NCI-H128 (cell line): Measurements from ENCODE around the gene BCO1.

Source experiments
- DNase-seq: peaks from one replicate; lab custom pipeline; 2025; ENCODE audit not compliant: unreplicated experiment; lab: John Stamatoyannopoulos, UW

Gene BCO1

DNA sequence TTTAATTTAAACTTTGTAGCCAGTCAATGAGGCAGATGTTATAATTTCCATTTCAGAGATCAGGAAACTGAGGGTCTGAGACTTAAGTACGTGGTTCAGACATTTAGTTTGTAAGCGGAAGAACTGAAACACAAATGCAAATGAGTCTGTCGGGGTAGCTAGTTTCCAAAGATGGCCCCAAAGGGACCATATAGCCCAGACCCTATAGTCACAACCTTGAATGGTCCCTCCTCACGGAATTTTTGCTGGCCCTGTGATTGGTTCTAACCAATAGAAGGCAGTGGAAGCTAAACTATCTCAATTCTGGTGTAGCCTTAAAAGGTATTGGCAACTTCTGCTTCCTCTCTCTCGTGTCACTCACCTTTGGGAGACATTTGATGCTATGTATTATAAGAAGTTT lies 7.5 kb upstream of the BCO1 start:
- no peak for DNase-seq

GRCh38 chr16:81232740-81233367 lies 5.6 kb upstream of the BCO1 start:
- no peak for DNase-seq

DNA sequence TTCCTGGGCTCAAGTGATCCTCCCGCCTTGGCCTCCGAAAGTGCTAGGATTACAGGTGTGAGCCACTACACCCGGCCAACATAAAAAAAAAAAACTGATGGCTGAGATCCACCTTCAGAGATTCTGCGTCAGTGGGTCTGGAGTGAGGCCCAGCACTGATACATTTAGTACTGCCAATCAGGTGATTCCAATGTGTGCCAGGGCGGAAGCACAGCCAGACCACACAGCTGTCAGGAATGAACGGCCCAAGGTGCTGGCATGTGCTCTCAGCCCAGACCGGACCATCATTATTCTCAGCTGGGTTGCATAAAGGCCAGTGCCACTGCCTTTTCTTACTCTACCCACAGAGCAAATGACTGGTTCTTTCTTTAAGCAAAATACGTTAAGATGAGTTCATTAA lies 1.2 kb upstream of the BCO1 start:
- DNase-seq: no peak

- DNase-seq: no peak
Observed at GRCh38 chr16:81237942-81238295, 570 bp upstream of the BCO1 start.

DNA sequence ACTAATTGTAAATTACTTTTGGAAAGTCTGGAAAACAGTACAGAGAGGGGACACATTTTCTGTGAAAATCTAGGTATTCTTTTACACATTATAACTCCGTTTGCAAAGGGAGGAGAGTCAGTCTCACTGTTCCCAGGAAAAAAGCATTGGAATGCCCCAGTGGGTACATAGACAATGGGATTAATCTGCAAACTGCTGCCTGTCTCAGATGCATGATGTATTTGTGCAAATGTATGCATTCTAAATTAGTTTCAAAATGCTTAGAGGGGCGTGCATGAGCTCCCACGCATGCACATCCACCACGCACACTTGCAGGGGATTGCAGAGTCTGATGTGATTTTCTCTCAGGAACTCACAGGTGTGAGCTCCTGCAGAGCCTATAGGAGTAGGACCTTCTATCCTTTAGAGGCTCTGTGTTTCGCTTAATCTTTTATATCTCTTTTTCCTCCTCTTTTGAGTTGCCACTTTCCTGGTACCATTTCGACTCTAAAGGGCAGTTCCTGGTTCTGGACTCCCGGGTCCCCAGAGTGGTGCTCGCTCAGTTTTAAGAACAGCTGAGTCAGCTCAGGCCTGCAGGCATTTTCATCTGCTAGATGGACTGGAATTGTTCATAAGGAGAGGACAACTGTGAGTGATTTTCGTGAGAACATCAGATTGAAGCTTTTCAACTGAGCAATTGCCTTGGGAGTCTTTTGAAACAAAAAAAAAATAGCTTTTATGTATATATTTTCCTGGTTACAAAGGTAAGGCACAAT lies 1.1 kb downstream of the BCO1 start:
- no peak for DNase-seq

DNA sequence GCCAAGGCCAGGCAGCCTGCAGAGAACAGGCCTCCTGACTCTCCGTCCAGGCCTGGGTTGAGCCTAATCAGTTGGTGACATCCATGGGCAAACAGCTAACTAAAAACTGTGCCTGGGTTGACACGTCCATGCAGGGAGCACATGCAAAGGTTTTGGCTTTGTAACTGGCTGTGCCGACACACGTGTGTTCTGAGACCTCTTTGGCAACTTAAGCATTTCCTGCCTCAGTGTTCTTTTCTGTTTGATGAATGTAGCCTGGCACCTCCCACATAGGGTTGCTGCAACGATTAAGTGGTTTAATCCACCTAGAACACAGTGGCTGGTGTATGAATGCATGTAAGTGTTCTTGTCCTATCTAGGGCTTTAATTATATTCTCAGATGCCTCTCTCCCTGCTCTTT lies 3.2 kb downstream of the BCO1 start:
- no peak for DNase-seq

DNA sequence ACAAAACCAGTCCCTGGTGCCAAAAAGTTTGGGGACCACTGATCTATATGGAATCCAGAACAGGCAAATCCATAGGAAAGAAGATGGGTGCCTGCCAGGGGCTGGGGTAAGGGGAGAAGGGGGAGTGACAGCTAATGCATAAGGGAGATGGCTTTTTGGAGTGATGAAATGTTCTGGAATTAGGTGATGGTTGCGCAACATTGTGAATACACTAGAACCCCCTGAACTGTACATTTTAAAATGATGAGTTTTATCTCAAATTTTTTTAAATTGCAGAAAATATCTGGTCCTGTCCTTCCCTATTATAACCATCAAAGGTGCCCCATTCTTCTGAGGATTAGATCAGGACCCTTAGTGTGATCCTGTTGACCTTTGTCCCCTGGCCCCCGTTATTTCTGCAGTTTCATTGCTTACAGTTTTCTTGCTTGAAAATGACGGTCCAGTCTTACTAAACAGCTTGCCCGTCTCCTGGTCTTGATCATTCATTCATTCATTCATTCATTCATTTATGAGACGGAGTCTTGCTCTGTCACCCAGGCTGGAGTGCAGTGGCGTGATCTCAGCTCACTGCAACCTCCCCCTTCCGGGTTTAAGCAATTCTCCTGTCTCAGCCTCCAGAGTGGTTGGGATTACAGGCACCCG lies 4.6 kb downstream of the BCO1 start:
- DNase-seq: no peak

- no peak for DNase-seq
Observed at GRCh38 chr16:81243942-81244341, 5.5 kb downstream of the BCO1 start.

- no peak for DNase-seq
Observed at GRCh38 chr16:81251871-81252270, 13.4 kb downstream of the BCO1 start.

GRCh38 chr16:81253141-81253540 lies 14.7 kb downstream of the BCO1 start:
- DNase-seq: no peak

DNA sequence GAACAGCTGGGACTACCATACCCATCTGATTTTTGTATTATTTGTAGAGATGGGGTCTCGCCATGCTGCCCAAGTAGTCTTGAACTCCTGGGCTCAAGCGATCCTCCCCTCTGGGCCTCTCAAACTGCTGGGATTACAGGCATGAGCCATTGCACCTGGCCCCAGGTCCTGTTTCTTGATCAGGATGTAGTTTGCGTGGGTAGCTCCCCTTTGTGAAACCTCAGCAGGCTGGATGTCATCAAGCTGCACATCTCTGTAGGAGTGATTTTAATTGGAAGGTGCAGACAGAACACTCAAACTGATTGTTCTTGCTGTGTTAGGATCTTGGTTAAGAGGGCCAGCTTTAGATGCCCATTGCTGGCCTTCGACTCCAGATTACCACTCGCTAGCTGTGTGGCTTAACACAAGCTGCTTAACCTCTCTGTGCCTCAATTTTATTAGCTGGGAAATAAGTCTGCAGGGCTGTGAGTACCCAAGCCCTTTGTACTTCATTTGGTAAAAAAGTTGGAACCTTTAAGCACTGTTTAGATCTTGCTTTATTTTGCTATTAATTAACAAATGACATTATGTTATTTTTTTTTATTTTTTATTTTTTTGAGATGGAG lies 16.5 kb downstream of the BCO1 start:
- no peak for DNase-seq

DNA sequence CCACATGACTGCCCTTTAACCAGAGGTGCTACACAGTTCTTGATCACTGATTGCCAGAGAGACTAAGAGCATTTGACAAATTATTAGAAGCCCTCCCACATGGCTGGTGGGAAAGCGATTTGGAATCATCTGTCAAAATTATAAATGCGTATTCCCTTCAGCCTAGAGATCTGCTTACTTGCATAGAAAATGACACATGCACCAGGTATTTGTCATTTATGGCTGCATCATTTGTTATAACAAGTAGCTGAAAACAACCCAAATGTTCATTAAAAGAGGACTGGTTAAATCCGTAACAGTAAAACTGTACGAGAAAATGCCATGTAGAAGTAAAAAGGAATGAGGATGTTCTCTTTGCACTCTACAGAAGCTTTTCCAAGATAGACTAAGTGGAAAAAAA lies 21.4 kb downstream of the BCO1 start:
- DNase-seq: no peak

- no peak for DNase-seq
Observed at GRCh38 chr16:81261049-81261648, 22.7 kb downstream of the BCO1 start.

DNA sequence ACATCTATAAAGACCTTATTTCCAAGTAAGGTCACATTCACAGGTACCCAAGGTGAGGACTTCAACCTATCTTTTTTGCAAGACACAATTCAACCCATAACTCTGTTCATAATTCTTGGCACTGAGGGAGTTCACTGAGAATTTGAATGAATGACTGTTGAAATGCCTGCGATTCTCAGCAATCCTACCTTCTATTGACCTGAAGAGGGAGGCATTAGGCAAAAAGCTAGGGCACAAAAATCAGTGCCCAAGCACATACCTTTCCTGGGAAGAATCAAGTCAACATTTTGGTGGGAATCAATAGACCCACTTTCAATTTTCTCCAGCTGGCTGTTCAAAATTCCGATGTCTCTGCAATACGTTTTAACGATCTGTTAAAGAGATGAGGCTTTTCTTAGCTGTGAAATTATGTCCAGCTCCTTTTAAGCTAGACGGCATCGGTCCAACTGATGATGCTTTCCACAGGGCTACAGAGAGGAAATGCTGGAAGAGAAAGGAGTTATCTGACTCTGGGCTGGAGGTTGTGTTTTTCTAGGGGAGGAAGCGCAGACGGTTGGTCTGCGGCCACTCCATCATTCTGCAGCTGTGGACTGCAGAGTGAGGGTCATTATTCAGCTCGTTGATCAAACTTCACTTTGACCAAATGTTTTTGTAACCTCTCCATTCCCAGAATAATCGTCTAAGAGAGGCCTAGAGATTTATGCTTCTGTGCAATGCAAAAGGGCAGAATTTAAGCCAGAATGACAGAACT lies 25.2 kb downstream of the BCO1 start:
- DNase-seq: no peak

DNA sequence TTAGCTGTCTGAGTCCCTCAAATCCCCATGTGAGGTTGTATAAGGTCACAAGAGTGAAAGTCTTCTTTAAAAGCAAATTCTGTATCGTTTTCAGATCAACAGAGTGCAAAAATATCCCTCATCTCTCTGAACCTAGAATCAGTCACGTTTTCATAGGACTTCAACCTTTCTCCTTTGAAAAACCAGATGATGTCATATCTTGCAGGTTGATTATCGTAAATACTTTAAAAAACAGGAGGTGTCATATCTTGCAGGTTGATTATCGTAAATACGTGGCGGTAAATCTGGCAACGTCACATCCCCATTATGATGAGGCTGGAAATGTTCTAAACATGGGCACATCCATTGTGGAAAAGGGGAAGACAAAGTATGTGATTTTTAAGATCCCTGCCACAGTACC lies 25.9 kb downstream of the BCO1 start:
- no peak for DNase-seq

DNA sequence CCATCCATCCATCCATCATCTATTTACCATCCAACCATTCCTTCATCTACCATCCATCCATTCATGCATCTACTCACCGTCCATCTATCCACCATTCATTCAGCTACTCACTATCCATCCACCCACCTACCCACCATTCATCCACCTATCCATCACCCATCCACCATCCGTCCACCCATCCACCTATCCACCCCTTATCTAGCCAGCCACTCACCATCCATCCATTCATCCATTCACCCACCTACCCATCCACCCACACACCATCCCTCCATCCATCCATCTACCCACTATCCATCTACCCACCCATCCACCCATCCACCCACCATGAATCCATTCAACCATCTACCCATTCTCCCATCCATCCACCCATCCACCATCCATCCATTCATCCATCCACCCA lies 26.6 kb downstream of the BCO1 start:
- DNase-seq: no peak

GRCh38 chr16:81265658-81266451 lies 27.4 kb downstream of the BCO1 start:
- no peak for DNase-seq

DNA sequence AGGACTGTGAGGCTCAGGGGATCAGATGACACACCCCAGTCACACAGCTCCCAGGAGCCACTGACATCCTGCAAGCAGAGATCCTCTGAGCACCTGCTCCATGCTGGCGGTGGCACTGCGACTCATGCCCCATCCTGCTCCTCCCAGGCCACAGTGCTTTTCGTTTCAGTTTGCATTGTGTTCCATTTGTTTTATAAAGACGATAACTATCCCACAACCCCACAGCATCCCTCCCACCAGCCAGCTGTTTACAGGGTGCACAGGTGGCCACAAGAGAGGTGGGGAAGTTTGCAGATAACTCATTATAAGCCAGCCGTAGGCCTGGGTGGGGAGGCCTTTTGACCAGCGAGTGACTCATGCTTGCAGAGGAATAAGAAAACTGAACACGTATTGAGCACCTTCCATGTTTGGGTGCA lies 28.2 kb downstream of the BCO1 start:
- DNase-seq: no peak

DNA sequence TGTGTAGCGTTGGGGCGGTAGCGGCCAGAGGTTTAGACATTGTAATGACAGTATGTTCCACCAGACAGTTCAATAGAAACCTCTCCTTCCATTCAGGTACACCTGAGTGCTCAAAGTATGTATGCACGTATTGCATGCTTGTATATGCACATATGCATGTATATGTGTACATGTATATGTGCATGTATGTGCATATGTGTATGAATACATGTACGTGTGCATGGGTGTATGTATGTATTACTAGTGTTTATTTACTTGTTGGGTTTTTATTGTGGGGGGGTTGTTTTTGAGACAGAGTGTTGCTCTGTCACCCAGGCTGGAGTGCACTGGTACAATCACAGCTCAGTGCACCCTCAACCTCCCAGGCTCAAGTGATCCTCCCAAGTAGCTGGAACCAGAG lies 30.0 kb downstream of the BCO1 start:
- no peak for DNase-seq
